HUES48 (cell line): ENCODE results near the gene CTDSPL.

Experiments
- H3K27ac ChIP-seq: one replicate; pipeline ENCODE4 v1.7.0; 2013; ENCODE audit warnings: low read depth, low read length, inconsistent platforms
- H3K27me3 ChIP-seq: 2 replicates; pipeline ENCODE4 v1.6.1; 2013; ENCODE audit warnings: mild to moderate bottlenecking, low read length; ENCODE audit not compliant: control insufficient read depth, insufficient read depth
- H3K36me3 ChIP-seq: 2 replicates; pipeline ENCODE4 v1.6.1; 2013; ENCODE audit warnings: low read length; ENCODE audit not compliant: control insufficient read depth, insufficient read depth
- H3K4me1 ChIP-seq: 2 replicates; pipeline ENCODE4 v1.6.1; 2013; ENCODE audit warnings: mild to moderate bottlenecking, low read length; ENCODE audit not compliant: control insufficient read depth, insufficient read depth
- H3K4me3 ChIP-seq: 2 replicates; pipeline ENCODE4 v1.5.1; 2013; ENCODE audit warnings: mild to moderate bottlenecking, low read depth, low read length
- H3K9ac ChIP-seq: 2 replicates; pipeline ENCODE4 v1.6.1; 2013; ENCODE audit warnings: mild to moderate bottlenecking, low read depth, low read length, moderate library complexity
- H3K9me3 ChIP-seq: 2 replicates; pipeline ENCODE4 v1.6.1; 2013; ENCODE audit warnings: low read length; ENCODE audit not compliant: control insufficient read depth, insufficient read depth

Gene CTDSPL

GRCh38 chr3:37825744-37826400, 35.8 kb upstream of the CTDSPL start:
- H3K4me1 ChIP-seq = peaks cover 9% of the 10 kb centered on the region
- H3K27ac ChIP-seq = no peak overlapping the region
- H3K9me3 ChIP-seq = no peaks in the 10 kb centered on the region
- H3K4me3 ChIP-seq = no peak overlapping the region
- H3K36me3 ChIP-seq = no peaks in the 10 kb centered on the region
- H3K9ac ChIP-seq = no peak overlapping the region
- no peaks in the 10 kb centered on the region for H3K27me3 ChIP-seq

GRCh38 chr3:37826502-37826901, 35.2 kb upstream of the CTDSPL start:
- H3K4me1 ChIP-seq = peaks cover 9% of the 10 kb centered on the region
- no peaks in the 10 kb centered on the region for H3K36me3 ChIP-seq
- H3K27ac ChIP-seq = no peak overlapping the region
- no peak overlapping the region for H3K9ac ChIP-seq
- H3K27me3 ChIP-seq = no peaks in the 10 kb centered on the region
- no peak overlapping the region for H3K4me3 ChIP-seq
- H3K9me3 ChIP-seq = no peaks in the 10 kb centered on the region

GRCh38 chr3:37826933-37827332, 34.7 kb upstream of the CTDSPL start:
- Histone ChIP-seq H3K4me3 (no peak overlapping the region), H3K27me3 (no peaks in the 10 kb centered on the region), H3K4me1 (peaks cover 9% of the 10 kb centered on the region), H3K9ac (no peak overlapping the region), H3K27ac (no peak overlapping the region), H3K36me3 (no peaks in the 10 kb centered on the region), H3K9me3 (no peaks in the 10 kb centered on the region)

GRCh38 chr3:37832480-37832879, 29.2 kb upstream of the CTDSPL start:
- H3K27ac ChIP-seq = no peak overlapping the region

GRCh38 chr3:37833302-37834186, 28.1 kb upstream of the CTDSPL start:
- Histone ChIP-seq H3K36me3 (no peaks in the 10 kb centered on the region), H3K27me3 (no peaks in the 10 kb centered on the region), H3K9me3 (no peaks in the 10 kb centered on the region), H3K4me3 (no peak overlapping the region), H3K9ac (no peak overlapping the region), H3K4me1 (no peaks in the 10 kb centered on the region), H3K27ac (no peak overlapping the region)

More at GRCh38 chr3:37832480-37832879, 29.2 kb upstream of the CTDSPL start:
- no peaks in the 10 kb centered on the region for H3K9me3 ChIP-seq
- H3K4me1 ChIP-seq = no peaks in the 10 kb centered on the region
- no peak overlapping the region for H3K4me3 ChIP-seq
- no peaks in the 10 kb centered on the region for H3K36me3 ChIP-seq
- no peaks in the 10 kb centered on the region for H3K27me3 ChIP-seq
- H3K9ac ChIP-seq = no peak overlapping the region

GRCh38 chr3:37836589-37836988, 25.1 kb upstream of the CTDSPL start:
- Histone ChIP-seq H3K4me3 (no peak overlapping the region), H3K9me3 (no peaks in the 10 kb centered on the region), H3K4me1 (no peaks in the 10 kb centered on the region), H3K27ac (no peak overlapping the region), H3K36me3 (no peaks in the 10 kb centered on the region), H3K9ac (no peak overlapping the region), H3K27me3 (no peaks in the 10 kb centered on the region)

GRCh38 chr3:37847689-37848088, 14.0 kb upstream of the CTDSPL start:
- no peaks in the 10 kb centered on the region for H3K36me3 ChIP-seq
- H3K27ac ChIP-seq = no peak overlapping the region
- no peak overlapping the region for H3K4me3 ChIP-seq
- no peaks in the 10 kb centered on the region for H3K9me3 ChIP-seq
- H3K9ac ChIP-seq = no peak overlapping the region
- H3K4me1 ChIP-seq = 0 out of 2 replicates have a peak, but pooled peaks cover 5% of the 10 kb centered on the region
- no peaks in the 10 kb centered on the region for H3K27me3 ChIP-seq

- Histone ChIP-seq H3K9me3 (no peaks in the 10 kb centered on the region), H3K27ac (no peak overlapping the region), H3K27me3 (no peaks in the 10 kb centered on the region), H3K9ac (no peak overlapping the region), H3K36me3 (no peaks in the 10 kb centered on the region), H3K4me3 (no peak overlapping the region), H3K4me1 (0 out of 2 replicates have a peak, but pooled peaks cover 5% of the 10 kb centered on the region)
These were observed 12.3 kb upstream of the CTDSPL start for GRCh38 chr3:37849146-37849923.

- Histone ChIP-seq H3K27me3 (no peaks in the 10 kb centered on the region), H3K4me3 (no peak overlapping the region), H3K9ac (no peak overlapping the region), H3K4me1 (0 out of 2 replicates have a peak, but pooled peaks cover 5% of the 10 kb centered on the region), H3K9me3 (no peaks in the 10 kb centered on the region), H3K27ac (no peak overlapping the region), H3K36me3 (no peaks in the 10 kb centered on the region)
These were observed 9.6 kb upstream of the CTDSPL start for GRCh38 chr3:37852097-37852496.

GRCh38 chr3:37852771-37853170, 8.9 kb upstream of the CTDSPL start:
- Histone ChIP-seq H3K27ac (no peak overlapping the region), H3K4me1 (0 out of 2 replicates have a peak, but pooled peaks cover 5% of the 10 kb centered on the region), H3K36me3 (no peaks in the 10 kb centered on the region), H3K4me3 (no peak overlapping the region), H3K9me3 (no peaks in the 10 kb centered on the region), H3K27me3 (no peaks in the 10 kb centered on the region), H3K9ac (no peak overlapping the region)
